ENCODE measurements around the gene C1QL1. TPM values are rescaled to one million over a fixed set of nuclear protein-coding genes. Genes with fewer than 3 reads are reported as not detected.

Gene C1QL1
- 1 to 10 TPM in 1 of 2 donors, under 1 TPM in 1; 0.58 to 3.1 TPM for total RNA-seq
- long read RNA-seq = 0 reads

- intact Hi-C loops (cut with DNase I, micrococcal nuclease) = no loop called here
- ATAC-seq (peak; percentile 100), DNase-seq (peak; percentile 89 to 93)
These were observed at the start of gene C1QL1 for GRCh38 chr17:44968225-44969143. Gene C1QL1 (minus strand): TSS chr17:44968303. CDS start chr17:44968048, 255 bp downstream.

GRCh38 chr17:45016823-45017222 lies 48.7 kb upstream of the C1QL1 start:
- ATAC-seq (peak; percentile 32), DNase-seq (no peak)
- intact Hi-C loops (cut with DNase I, micrococcal nuclease) = loop anchor here in 1 of 2 donors (10.0 kb wide), 1 partner anchor 92 kb away; no protein-coding TSS in a partner anchor

GRCh38 chr17:45016237-45016636 lies 48.1 kb upstream of the C1QL1 start:
- ATAC-seq (no peak), DNase-seq (no peak)
- intact Hi-C loops (cut with DNase I, micrococcal nuclease) = loop anchor here in 1 of 2 donors (10.0 kb wide), 1 partner anchor 91 kb away; no protein-coding TSS in a partner anchor

- DNase-seq (no peak), ATAC-seq (no peak)
- intact Hi-C loops (cut with DNase I, micrococcal nuclease) = loop anchor here in 1 of 2 donors (10.0 kb wide), 1 partner anchor 89 kb away; no protein-coding TSS in a partner anchor
These were observed 45.2 kb upstream of the C1QL1 start for GRCh38 chr17:45013021-45013997.

- intact Hi-C loops (cut with DNase I, micrococcal nuclease) = loop anchor here in 1 of 2 donors (10.0 kb wide), 1 partner anchor 87 kb away; no protein-coding TSS in a partner anchor
- no peak for ATAC-seq
- no peak for DNase-seq
These were observed 43.7 kb upstream of the C1QL1 start for GRCh38 chr17:45011767-45012166.

GRCh38 chr17:45009676-45010467 lies 41.8 kb upstream of the C1QL1 start:
- DNase-seq (no peak), ATAC-seq (no peak)

GRCh38 chr17:45008216-45008615 lies 40.1 kb upstream of the C1QL1 start:
- no peak for DNase-seq
- ATAC-seq = no peak
- intact Hi-C loops (cut with DNase I, micrococcal nuclease) = no loop called here

More at GRCh38 chr17:45009676-45010467, 41.8 kb upstream of the C1QL1 start:
- intact Hi-C loops (cut with DNase I, micrococcal nuclease) = loop anchor here in 1 of 2 donors (10.0 kb wide), 1 partner anchor 85 kb away; no protein-coding TSS in a partner anchor

GRCh38 chr17:45006927-45007461 lies 38.9 kb upstream of the C1QL1 start:
- no peak for DNase-seq
- intact Hi-C loops (cut with DNase I, micrococcal nuclease) = no loop called here
- ATAC-seq = no peak

GRCh38 chr17:45005700-45006099 lies 37.6 kb upstream of the C1QL1 start:
- ATAC-seq = no peak
- intact Hi-C loops (cut with DNase I, micrococcal nuclease) = no loop called here
- DNase-seq = no peak

- no peak for DNase-seq
- intact Hi-C loops (cut with DNase I, micrococcal nuclease) = no loop called here
- no peak for ATAC-seq
These were observed 36.3 kb upstream of the C1QL1 start for GRCh38 chr17:45004388-45004787.

- no peak for ATAC-seq
- DNase-seq = no peak
- intact Hi-C loops (cut with DNase I, micrococcal nuclease) = no loop called here
These were observed 35.8 kb upstream of the C1QL1 start for GRCh38 chr17:45003877-45004276.

- ATAC-seq (no peak), DNase-seq (no peak)
- intact Hi-C loops (cut with DNase I, micrococcal nuclease) = no loop called here
These were observed 33.2 kb upstream of the C1QL1 start for GRCh38 chr17:45001310-45001709.

- DNase-seq (no peak), ATAC-seq (no peak)
- intact Hi-C loops (cut with DNase I, micrococcal nuclease) = loop anchor here in 1 of 2 donors (10.0 kb wide), 1 partner anchor 65 kb away; no protein-coding TSS in a partner anchor
These were observed 31.3 kb upstream of the C1QL1 start for GRCh38 chr17:44999433-44999832.

- DNase-seq = no peak
- no peak for ATAC-seq
- intact Hi-C loops (cut with DNase I, micrococcal nuclease) = loop anchor here in 1 of 2 donors (10.0 kb wide), 1 partner anchor 64 kb away; no protein-coding TSS in a partner anchor
These were observed 30.5 kb upstream of the C1QL1 start for GRCh38 chr17:44998646-44999045.

- ATAC-seq (no peak), DNase-seq (no peak)
- intact Hi-C loops (cut with DNase I, micrococcal nuclease) = loop anchor here in 1 of 2 donors (10.0 kb wide), 1 partner anchor 63 kb away; no protein-coding TSS in a partner anchor
These were observed 29.8 kb upstream of the C1QL1 start for GRCh38 chr17:44997733-44998520.

GRCh38 chr17:44996304-44996703 lies 28.2 kb upstream of the C1QL1 start:
- DNase-seq (no peak), ATAC-seq (no peak)
- intact Hi-C loops (cut with DNase I, micrococcal nuclease) = loop anchor here in 1 of 2 donors (10.0 kb wide), 1 partner anchor 62 kb away; no protein-coding TSS in a partner anchor
